H1 (cell line): ENCODE measurements around the gene SH2D7. TPM values are rescaled to one million over a fixed set of nuclear protein-coding genes. Genes with fewer than 3 reads are reported as not detected.

Experiments
- NRF1 ChIP-seq: IDR thresholded peaks from 2 replicates; pipeline ENCODE4 v1.6.1; 2011; ENCODE audit warnings: mild to moderate bottlenecking, low read depth, low read length, improper control_type of control experiment
- RFX5 ChIP-seq: IDR thresholded peaks from 2 replicates; pipeline ENCODE4 v1.6.1; 2011; ENCODE audit warnings: low read depth, low read length, improper control_type of control experiment, borderline replicate concordance
- polyA plus RNA-seq, 7 experiments: library from polyadenylated mRNA; depleted of rRNA in 3 of 7; stranded (reverse) in 5 of 7; unstranded in 2 of 7; fragments of >200 nt in 5 of 7; fragments of 200-250 nt in 2 of 7; gene quantifications; 1 replicate in 5 of 7; 2 replicates in 1 of 7; 4 replicates in 1 of 7; pipeline versions ENCODE4 v1.2.1 to v1.2.3, GENCODE V29; 2011 to 2013; ENCODE audit warnings: missing spikeins in 2 of 7, mixed read lengths in 2 of 7
- total RNA-seq: library from RNA; stranded (reverse); fragmentation: NEBNext Ultra II Directional; extraction: Animal tissue kit (Norgen Biotek cat#: 25700); gene quantifications from 2 replicates; pipeline ENCODE4 v1.2.1, GENCODE V29; 2021
- TF ChIP-seq, protein P1 (sequence below): IDR thresholded peaks from 2 replicates; pipeline ENCODE4 v1.6.1; 2012; ENCODE audit warnings: inconsistent platforms

The SH2D7 gene
- total and polyA plus RNA-seq, 2 of the 8 experiments (the other 6 are each of a cell fraction or from before 2014, with no cell fraction given), result not detected

DNA sequence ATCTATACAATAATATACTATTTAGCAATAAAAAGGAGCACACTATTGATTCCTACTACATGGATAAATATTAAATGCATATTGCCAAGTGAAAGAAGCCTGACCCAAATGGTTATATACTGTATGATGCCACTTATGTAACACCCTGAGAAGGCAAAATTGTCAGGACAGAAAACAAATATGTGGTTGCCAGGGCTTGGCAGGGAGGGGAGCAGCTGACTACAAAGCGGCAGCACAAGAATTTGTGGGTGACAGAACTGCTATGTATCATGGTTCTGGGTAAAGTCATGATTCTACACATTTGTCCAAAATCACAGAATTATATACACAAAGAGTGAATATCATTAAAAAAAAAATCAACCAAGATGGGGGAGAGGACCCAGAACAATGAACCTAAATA, 37.4 kb upstream of the SH2D7 start (continued):
- TF ChIP-seq, protein P1, sequence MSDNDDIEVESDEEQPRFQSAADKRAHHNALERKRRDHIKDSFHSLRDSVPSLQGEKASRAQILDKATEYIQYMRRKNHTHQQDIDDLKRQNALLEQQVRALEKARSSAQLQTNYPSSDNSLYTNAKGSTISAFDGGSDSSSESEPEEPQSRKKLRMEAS, result no peak
- no peak for TF ChIP-seq NRF1
- no peak for TF ChIP-seq RFX5
